Activated T-cell treated with anti-CD3 and anti-CD28 coated beads for 48 hours (primary cell): ENCODE data around the gene DNTT.
"Not testable (repeated sequence)": the region's sequence is repeated elsewhere in the genome, so short reads cannot be mapped to it uniquely, and the experiment has no call there.

Source experiments
- DNase-seq: peaks from one replicate; pipeline ENCODE4 v3.0.0-alpha.2; 2020; ENCODE audit warnings: low read depth

DNTT gene

DNA sequence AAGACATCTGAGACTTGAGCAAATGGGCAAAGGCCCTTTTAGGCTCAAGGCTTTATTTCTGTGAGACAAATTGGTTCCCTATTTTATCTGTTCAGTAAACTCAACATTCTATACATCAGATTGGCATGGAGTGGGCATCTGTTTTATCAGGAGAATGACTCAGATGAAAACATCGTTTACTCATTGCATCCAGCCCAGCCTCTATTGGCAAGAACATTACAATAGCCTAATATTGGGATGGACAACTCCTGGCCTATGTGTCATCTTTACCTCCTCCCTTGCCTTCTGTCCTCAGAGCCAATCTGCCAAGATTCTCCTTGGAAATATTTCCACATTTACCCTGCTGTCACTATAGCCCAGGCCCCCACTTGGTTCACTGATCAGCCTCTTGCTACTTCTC, 27.4 kb upstream of the DNTT start:
- DNase-seq = no peak

DNA sequence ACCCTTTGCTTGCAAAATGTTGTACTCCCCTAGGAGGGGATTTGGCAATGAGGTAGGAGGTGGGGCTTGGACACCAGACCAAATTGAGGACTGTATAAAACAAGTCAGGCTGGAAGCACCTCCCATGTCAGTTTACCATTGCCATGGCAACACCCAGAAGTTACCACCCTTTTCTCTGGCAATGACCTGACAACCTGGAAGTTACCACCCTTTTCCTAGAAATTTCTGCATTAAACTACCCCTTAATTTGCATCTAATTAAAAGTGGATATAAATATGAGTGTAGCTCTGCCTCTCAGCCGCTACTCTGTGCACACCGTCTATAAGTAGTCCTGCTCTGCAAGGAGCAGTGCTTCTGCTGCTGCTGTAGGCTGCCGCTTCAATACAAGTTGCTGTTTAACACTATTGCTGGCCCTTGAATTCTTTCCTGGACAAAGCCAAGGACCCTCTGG, 25.0 kb upstream of the DNTT start:
- no peak for DNase-seq

DNA sequence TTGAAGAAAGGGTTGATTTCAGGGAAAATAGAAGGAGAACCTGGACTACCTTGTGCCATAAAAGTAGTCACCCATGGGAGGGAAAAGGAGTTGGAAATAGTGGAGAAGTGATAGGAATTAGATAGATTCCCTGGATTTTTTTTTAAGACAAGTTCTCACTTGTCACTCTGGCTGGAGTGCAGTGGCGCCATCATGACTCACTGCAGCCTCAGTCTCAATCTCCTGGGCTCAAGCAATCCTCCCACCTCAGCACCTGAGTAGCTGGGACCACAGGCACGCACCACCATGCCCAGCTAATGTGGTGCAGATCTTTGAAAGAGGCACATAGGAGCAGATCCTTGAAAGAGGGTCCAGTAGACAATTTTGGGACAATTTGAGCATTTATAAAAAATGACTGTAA, 23.4 kb upstream of the DNTT start:
- no peak for DNase-seq

DNA sequence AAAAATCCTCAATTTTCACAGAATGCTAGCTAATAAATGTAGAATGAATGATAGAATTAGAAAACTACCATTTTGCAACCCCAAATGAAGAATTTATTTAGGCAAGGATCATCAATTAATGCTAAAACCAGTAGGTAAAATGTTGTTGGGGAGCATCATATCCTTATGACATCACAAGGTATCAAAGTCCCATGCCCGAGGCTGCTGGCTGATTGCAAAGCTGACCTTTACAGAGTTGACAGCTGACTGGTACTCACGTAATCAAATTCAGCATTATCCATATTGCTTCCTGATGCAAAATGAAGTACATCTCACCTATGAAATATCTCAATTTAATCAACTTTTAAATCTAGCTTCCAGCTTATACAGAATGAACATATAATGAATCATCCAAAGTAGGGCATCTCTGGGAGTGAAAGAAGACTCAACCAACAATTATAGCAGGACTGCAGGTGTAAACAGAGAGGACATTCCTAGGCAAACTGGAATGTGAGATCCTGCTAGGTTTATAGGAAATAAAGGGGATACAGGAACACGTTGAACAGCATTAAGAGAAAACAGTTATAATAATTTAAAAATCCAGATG, 22.7 kb upstream of the DNTT start:
- no peak for DNase-seq

DNA sequence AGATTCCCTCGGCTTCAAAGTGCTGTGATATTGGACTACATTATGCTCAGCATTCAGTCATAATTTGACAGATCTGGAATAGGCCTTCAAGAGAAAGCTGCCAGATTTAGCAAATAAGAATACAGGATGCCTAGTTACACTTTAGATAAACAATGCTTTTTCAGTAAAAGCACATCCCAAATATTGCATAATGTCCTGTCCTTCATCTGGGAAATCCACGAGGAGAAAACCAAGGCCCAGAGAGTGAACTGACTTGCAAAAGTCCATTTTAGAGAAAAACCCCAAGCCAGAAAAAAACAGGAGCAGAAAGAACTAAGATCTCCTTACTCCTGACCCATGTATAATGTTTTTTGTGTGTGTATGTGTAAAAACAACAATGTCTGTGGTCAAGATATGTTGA, 20.9 kb upstream of the DNTT start:
- no peak for DNase-seq

DNA sequence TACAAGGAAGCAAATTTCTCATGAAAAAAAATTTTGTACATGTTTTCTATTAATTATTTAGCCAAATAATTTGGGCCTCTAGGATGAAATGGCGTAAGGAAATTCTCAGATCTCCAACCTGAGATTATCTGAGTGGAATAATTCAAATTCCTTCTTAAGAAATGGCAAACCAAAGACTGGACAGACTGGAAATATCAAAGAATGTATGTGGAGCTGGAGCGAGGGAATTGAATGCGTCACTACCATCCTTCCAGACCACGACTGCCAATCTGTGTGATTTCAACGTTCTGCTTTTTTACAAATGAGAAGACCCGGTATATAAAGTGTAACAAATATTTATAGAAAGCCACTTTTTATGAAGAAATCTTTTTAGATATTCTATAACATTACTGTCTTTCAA, 20.5 kb upstream of the DNTT start:
- no peak for DNase-seq

DNA sequence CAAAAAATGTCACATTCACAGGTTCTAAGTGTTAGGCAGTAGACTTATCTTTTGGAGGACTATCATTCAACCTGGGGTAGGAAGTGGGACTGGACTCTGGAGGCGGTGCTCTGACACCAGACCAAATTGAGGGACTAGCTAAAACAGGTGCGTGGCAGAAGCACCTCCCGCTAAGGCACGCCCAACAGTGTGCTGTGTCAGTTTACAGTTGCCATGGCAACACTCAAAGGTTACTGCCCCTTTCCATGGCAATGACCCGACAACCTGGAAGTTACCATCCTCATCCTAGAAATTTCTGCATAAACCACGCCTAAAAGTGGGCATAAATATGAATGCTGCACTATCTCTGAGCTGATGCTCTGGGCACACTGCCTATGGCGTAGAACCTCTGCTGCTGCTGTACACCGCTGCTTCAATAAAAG, 18.9 kb upstream of the DNTT start:
- DNase-seq = no peak

DNA sequence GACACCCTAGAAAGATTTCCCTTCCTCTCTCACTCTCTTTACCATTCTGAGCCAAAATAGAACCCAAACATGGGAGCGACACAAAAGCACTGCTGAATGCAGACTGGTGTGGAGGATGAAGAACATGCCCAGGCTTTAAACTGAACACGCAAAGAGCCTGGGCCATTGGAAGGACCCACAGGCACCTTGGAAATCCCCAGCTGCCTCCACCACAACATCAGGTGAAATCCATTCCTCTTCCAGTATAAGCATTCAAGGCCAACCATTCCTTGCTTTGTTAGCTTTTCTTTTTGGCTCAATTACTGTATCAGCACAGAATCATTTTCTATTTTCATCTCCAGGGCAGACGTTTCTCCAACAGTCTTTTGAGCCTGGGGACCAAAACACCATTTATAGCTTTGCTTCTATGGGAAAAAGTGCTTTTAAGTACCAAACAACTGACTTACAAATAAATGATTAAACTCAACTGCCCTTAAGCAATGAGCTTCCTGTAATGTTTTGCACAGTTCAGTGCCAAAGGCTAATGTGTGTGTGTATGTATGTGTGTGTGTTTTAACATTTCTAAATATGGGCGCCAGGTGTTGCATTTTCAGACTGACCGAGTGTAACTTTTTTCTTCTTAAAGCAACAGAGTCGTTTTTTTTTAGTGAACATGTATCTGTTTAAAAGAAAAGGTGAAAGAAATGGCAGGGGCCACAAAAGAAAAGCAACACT, 16.7 kb upstream of the DNTT start:
- no peak for DNase-seq

DNA sequence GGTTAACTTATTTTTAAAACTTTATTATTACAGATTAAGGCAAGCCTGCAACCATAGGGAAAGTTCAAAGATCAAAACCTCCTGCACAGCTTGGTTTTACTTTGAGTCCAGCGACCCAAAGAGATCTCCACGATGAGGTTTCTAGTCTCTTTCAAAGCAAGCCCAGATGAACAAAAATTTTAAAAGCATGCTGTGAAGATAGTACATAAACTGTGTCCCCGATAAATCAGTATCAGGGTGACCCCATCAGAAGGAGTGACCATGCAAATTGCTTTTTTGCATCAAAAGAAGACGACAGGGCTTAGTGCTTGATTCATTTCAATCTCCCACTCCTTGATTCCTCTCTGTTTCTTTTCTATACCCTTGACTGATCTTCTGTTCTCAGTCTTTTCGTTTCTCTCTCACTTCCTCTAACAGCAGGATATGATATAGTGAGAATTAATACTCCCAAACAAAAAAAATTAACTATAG, 16.0 kb upstream of the DNTT start:
- DNase-seq = no peak

DNA sequence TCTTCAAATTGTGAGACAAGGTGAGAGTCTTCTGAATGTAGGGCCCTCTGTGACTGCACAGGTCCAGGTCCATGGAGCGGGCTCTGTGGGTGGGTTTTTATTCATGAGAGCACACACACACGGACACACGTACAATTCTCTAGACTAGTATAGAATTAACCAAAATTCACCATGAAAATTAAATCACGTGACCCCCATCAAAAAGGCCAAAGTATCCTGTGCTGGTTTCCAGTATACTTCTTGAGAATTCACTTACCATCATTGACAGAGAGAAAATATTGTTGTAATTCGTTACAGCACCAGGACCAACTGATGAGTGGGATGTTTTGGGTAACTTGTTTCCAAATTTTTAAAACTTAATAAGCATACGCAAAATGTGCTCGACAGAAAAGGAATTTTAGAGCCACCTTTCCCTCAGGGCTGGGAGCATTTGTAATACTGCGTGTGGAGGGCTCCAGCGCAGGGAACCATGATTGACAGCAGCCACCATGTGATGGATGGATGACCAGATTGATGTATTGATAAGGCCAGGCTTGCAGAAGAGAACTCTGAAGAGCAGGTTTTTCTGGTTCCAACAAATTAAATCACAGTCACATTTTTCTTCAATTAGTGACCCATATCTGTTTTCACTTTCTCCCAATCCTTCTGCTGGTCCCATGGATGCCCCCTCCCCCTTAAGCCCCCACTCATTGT, 14.9 kb upstream of the DNTT start:
- no peak for DNase-seq

DNA sequence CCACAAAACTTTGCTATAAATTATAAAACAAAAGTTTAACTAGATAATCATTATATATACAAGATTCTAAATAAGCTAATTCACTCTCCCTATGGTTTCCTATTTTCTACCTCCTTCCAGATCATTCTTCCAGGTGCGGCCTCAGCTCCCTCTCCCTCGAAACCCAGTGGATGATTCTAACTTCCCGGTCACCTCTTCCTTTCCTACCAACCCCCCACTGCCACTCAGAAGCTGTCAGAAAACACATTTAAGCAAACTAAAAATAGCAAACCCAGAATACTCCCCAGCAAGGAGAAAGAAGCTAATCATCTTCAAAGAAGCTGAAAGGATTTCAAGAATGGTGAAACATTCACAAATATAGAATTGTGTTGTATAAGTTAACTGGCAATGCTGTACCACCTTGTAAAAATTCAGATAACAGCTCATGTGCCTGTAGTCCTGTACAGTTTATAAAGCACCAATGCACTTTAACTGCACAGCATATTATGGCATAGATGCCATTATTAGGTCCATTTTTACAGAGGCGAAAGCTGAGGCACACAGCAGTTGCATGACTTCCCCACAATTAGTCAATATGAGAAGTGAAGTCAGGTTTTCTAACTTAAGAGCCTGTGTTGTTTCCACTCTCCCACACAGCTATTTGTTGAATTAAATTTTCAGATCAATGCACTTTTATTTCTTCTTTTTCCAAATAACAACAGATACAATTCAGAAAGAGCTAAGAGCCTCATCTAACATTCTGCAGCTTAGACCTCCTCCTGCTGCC, 13.7 kb upstream of the DNTT start:
- no peak for DNase-seq

DNA sequence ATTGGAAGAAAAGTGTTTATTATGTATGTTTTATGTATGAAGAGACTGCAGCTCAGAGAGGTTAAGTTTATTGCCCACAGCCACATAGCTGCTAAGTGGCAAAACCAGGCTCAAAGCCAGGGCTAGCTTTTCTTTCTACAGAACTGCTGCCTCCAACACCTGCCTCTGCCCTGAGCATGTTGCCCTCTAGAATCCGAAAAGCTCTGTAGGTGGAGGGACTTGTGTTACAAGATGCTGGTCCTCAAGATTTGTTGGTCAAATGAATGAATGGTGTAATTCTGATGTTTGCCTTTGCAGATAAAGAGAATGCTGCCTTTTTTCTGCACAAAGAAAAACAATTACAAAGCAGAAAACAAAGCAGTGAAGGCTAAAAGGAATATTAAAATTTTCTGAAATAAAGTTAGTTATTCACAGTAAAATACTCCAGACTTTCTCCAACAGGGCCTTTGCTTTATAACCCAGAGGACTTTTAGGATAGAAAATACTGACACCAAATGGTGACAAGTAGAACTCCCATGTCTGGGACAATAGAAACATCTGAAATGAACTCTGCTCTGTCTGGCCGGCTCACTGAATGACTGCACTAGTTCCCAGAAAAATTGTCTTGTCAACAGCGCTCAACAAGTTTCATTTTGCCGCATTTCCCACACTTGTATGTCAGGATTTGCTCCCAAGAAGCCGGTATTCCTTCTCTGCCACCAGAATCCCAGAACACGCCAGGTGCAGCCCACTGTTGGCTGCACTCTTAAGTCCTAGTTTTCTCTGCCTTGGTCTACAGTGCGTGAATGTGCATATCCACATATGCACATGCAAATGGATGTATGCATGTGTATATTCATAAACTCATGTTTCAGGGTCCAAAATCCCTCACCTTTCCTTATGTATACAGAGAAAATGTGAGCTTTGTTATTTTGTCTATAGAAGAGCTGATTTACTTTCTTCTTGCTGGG, 11.0 kb upstream of the DNTT start:
- no peak for DNase-seq

DNA sequence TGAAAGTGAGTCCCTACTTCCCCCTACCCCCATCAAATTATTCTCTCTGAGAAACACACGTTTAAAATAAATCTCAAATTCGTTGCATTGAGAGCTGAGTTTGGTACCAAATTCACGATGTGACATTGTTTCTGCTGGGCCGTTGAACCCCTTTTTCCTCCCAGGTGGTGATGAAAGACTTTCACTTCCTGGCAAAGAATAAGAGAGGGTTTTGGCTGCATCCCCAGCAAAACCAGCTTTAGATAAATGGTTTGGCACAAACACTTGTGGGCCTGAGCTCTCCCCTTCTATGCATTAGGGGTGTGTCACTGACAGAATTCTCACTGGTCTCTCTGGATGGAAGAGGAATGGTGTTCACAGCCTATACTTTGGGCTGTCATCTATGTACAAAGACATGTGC, 8.8 kb upstream of the DNTT start:
- DNase-seq = no peak

DNA sequence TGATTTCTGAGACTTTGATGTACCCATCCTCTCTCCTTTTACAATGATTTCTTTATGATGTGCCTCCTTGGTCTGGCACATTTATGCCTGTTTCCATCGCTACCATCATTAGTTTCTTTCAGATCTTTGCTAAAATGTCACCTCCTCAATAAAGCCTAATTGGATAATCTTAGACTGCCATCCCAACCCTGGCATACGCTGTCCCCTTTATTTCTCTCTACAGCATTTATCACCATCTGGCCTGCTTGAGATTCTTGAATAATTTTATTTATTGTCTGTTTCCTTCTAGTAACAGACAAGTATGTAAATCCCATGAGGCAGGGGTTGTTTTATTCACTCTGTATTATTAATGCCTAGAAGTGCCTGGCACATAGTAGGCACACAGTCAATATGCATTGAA, 6.7 kb upstream of the DNTT start:
- DNase-seq = no peak

DNA sequence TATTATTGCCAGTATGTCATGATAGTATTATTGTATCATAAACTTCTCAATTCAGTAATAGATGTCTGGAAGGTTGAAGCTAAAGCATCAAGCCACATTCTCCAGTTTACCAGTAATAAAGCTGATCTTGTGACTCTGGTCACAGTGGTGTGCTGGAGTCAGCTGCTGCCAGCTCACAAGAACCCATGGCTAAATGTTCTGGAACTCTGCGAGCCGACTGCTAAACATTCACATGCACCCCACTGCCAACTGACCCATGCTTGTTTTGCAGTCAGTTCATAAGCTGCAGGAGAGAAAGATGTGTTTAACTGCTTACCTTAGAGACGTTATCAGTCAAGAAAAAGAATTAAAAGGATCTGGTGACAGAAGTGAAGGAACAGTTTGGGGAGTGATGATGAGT, 5.9 kb upstream of the DNTT start:
- DNase-seq = no peak

DNA sequence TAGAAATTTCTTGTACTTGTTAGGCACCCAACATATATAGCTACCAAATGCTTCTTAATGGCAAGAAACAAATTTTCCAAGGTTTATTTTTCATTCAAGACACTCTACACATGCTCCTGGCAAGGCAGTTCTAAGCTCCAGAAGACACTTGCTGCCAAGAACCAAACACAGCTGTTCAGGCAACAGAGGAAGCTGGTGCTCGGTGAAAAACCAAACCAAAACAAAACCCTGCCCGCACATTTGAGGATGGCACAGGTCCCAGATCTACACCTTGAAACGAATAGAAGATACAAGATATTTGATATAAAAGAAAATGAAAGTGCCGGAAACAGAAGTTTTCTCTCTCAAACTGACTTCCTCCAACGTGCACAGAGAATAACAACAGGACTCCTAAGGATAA, 4.9 kb upstream of the DNTT start:
- DNase-seq = no peak

DNA sequence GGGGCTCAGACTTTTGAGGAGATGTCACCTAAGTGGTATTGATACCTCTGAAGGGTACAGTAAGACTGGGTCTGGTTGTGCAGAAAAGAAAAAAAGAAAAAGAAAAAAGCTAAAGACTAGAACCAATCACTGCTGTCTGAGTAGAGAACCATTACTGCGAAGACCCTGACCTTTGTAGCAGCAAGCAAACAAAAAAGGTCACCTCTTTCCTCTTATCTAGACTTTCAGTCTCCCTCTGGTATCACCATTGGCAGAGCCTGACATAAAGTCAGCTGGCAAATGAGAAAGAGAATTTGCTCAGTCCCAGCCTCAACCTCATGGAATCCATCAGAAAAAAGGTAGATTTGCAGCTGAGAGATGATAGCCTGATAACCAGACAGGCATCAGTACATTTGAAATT, 2.6 kb upstream of the DNTT start:
- DNase-seq = no peak

DNA sequence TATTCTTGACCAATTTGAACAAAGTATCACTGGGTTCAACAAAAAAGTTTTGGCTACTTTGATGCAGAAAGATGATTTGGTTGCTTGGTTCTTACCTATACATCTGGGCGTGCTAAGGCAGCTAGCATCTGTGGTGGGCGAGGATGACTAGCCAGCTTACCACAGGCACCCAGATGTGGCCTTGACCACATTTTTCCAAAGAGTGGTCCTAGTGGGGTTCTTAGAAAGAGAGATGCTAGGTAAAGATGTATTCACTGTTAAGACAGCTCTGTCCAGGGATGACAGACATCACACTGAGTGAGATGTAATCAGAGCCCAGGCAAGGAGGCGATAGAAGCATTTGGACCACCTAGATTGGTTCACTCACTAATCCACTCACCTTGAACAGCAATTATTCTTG, 785 bp downstream of the DNTT start:
- no peak for DNase-seq

DNA sequence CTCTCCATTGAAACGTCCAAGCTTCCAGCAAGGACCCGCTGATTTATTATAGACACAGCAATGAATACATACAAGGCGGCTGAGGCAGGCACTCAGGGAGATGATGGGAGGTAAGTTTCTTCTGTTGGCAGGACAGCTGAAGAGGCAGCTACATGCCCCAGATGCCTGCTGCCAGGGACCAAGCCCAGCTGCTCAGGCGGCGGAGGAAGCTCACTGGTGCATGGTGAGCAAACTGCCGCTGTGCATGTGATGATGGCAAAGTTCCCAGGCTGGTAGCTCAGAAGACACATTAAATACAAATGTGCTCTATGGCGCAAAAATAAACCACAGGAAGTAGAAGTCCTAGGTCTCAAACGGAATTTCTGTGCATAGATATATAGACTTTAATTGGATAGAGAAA, 2.3 kb downstream of the DNTT start:
- no peak for DNase-seq

DNA sequence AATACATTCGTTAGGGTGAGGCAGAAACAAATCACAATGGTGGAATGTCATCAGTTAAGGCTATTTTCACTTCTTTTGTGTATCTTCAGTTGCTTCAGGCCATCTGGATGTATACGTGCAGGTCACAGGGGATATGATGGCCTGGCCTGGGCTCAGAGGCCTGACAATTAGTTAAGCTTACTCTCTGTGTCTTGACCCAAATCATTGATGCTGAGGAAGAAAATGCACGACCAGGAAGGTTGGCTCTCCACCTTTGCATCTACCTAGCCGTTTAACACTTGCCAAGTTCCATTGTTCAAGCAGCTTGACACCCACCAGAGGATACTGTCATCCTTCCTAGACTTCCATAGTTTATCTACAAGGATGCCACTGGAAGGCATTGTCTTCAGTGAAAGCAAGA, 4.6 kb downstream of the DNTT start:
- DNase-seq = not testable (repeated sequence)

DNA sequence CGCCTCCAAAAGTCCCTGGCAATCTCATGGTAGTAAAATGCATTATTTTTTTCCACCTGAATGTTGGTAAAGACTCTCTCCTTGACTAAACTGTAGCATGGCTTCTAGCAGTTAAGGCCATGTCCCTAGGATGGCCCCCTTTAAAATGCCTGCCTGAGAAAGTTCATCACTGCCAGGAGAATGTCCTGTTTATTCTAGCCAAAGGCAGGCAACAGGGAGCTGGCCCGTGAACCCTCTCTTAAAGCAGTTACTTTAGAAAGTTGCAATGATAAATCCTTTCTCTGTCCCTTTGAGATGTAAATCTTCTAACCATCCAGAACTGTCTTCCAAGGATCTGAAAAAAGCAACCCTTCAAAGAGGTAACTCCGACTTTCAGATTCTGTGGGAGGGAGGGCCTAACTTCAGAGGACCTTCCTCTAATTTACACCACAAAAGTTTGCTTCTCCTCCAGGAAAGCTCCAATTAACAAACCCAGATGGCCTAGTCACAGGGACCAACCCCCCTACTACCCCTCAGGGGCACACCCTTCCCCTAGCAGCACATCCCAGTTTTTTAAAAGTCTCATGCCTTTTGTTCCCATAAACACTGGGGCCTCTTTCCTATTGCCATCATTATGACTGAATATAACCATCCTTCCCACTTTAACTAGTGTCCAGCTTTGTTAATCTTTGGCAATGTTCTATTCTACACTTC, 5.5 kb downstream of the DNTT start:
- no peak for DNase-seq
